ELR (cell line): Measurements from ENCODE around the gene RNF224.

Experiments
- DNase-seq: peaks from one replicate; pipeline ENCODE4 v3.0.0-alpha.2; 2015; ENCODE audit warnings: low read depth

The RNF224 gene

GRCh38 chr9:137228506-137228967 lies 1.2 kb downstream of the RNF224 start:
- no peak for DNase-seq

- no peak for DNase-seq
Observed at GRCh38 chr9:137228968-137229896, 1.9 kb downstream of the RNF224 start.

DNA sequence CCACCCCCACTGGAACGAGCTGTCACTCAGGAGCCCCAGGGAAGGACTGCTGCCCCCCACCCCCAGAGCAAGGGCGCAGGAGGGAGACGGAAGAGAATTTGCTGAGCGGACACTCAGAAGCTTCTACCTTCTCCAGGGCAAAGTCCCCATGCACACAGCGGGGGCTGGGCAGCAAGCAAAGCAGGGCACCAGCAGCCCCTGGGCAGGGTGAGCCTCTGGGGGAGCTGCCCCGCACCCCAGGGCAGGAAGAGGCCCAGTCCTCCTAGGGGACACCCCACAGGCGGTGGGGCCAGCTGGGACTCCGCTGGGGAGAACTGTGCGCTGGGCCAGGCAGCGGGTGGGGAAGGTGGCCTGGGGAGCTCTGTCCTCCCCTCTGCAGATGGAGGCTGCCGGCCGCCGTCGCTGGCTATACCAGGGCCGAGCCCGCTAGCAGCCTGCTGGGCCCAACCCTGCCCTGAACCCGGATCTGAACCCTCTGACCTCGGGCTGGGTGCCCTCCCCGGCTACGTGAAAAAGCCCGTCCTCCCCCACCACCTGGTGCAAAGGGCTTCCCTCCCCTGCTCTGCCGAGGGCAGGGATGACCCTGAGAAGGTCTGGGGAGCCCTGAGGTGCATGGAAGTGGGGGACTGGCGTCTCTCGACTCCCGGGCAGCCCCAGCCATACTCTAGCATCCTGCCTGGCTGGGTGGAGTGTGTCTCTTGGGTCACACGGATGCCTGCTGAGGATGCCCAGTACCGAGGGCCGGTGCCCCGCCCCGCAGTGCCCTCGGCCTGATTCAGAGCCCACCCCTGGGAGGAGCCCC lies 2.8 kb downstream of the RNF224 start:
- no peak for DNase-seq

- no peak for DNase-seq
Observed at GRCh38 chr9:137230705-137231371, 3.5 kb downstream of the RNF224 start, which contains the start of gene SLC34A3. Gene SLC34A3, plus strand, starts transcription at chr9:137230901. Its CDS starts 802 bp downstream, at chr9:137231703.

DNA sequence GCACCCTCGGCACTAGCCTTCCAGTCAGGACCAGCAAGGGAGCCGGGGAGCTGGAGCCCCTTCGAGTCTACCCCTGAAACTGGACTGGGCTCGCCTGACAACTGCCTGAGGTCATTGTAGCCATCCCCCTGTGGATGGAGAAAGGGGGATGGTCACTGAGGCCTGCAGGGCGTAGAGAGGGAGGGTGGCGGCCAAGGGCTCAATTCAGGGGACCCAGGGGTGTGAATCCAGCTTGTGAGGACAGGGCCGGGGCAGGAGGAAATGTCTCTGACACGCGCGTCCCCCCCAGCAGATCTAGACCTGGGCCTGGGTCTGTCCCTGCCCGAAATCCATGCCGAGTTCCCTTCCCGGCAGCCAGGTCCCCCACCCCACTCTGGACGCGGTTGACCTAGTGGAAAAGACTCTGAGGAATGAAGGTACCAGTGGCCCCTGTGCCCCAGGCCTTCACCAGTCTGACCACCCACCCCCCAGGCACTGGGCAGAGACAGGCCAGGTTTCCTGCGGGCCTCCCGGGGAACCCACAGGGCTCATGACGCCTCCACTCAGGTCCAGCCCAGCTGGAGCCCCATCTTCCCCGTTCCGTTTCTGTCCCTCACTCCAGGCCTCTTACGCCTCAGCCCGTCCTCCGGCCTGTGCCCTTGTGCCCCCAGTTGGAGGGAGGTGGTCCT lies 4.2 kb downstream of the RNF224 start:
- no peak for DNase-seq

GRCh38 chr9:137232101-137232500 lies 4.8 kb downstream of the RNF224 start:
- DNase-seq, result no peak

DNA sequence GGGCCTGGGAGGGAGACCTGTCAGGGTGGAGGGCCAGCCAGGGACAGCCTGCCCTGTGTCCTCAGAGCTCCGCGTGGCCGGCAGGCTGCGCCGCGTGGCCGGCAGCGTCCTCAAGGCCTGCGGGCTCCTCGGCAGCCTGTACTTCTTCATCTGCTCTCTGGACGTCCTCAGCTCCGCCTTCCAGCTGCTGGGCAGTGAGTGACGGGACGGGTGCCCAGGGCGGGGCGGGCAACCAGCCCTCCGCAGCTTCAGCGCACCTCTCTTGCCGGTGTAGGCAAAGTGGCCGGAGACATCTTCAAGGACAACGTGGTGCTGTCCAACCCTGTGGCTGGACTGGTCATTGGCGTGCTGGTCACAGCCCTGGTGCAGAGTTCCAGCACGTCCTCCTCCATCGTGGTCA lies 5.2 kb downstream of the RNF224 start:
- DNase-seq, result no peak

DNA sequence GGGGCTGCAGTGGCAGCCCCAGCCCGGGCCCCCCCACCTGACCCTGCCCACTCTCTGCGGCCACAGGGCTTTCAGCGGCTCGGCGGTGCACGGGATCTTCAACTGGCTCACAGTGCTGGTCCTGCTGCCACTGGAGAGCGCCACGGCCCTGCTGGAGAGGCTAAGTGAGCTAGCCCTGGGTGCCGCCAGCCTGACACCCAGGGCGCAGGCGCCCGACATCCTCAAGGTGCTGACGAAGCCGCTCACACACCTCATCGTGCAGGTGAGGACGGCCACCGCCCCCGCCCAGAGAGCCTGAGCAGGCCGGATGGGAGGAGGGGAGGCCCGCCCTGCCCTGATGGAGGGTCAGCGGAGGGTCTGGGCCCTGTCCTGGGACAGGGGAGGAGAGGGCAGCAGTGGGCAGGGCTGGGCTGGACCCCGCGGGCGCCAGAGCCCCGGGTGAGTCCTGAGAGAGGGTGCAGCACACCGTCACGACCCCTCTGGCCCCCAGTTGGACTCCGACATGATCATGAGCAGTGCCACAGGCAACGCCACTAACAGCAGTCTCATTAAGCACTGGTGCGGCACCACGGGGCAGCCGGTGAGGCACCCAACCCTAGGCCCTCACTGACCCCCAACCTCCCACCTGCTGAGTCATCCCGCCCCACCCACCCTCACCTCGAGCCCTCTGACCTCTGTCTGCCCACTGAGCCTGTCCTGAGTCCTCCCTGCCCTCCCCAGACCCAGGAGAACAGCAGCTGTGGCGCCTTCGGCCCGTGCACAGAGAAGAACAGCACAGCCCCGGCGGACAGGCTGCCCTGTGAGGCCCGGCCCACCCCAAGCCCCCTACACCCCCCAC lies 6.1 kb downstream of the RNF224 start:
- DNase-seq, result no peak

DNA sequence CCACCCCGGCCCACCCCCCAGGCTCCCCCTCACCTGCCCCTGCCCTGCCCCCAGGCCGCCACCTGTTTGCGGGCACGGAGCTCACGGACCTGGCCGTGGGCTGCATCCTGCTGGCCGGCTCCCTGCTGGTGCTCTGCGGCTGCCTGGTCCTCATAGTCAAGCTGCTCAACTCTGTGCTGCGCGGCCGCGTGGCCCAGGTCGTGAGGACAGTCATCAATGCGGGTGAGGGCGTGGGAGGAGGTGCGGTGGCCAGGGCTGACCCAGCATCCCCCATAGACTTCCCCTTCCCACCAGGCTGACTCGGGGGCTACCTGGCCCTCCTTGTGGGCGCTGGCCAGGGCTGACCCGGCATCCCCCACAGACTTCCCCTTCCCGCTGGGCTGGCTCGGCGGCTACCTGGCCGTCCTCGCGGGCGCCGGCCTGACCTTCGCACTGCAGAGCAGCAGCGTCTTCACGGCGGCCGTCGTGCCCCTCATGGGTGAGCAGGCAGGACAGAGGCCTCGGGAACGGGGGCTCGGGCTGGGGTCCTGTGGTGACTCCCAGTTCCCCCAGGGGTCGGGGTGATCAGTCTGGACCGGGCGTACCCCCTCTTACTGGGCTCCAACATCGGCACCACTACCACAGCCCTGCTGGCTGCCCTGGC lies 6.9 kb downstream of the RNF224 start:
- no peak for DNase-seq

GRCh38 chr9:137234758-137235423 lies 7.6 kb downstream of the RNF224 start:
- DNase-seq, result no peak

DNA sequence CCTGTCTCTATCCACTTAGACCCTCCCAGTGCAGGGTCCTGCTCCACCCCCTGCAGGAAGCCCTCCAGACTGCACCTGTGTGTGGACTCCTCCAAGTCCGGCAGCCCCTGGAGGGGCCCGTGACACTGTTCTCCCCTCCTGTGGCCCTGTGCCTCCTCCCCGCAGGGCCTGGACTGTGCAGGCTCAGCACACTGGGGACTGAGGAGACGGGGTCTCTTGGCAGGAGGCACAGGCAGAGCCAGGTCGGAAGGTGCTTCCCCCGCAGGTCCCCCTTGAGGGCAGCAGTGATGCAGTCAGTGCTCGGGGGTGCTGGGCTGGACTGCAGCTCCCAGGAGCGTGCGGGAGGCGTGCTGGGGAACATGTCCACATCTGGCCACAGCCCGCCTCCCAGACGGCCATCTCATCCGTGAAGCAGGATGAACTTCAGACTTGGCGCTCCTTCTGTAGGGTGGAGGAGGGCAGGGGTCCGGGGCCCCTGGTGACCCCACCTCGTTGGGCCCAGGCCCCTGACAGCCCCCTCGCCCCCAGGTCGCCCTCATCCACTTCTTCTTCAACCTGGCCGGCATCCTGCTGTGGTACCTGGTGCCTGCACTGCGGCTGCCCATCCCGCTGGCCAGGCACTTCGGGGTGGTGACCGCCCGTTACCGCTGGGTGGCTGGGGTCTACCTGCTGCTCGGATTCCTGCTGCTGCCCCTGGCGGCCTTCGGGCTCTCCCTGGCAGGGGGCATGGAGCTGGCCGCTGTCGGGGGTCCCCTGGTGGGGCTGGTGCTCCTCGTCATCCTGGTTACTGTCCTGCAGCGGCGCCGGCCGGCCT lies 8.3 kb downstream of the RNF224 start:
- no peak for DNase-seq

- DNase-seq, result peak; percentile 88
Observed at GRCh38 chr9:137236238-137236935, 9.1 kb downstream of the RNF224 start.

- DNase-seq, result no peak
Observed at GRCh38 chr9:137236936-137237421, 9.7 kb downstream of the RNF224 start.

- no peak for DNase-seq
Observed at GRCh38 chr9:137237759-137238726, 10.7 kb downstream of the RNF224 start.

DNA sequence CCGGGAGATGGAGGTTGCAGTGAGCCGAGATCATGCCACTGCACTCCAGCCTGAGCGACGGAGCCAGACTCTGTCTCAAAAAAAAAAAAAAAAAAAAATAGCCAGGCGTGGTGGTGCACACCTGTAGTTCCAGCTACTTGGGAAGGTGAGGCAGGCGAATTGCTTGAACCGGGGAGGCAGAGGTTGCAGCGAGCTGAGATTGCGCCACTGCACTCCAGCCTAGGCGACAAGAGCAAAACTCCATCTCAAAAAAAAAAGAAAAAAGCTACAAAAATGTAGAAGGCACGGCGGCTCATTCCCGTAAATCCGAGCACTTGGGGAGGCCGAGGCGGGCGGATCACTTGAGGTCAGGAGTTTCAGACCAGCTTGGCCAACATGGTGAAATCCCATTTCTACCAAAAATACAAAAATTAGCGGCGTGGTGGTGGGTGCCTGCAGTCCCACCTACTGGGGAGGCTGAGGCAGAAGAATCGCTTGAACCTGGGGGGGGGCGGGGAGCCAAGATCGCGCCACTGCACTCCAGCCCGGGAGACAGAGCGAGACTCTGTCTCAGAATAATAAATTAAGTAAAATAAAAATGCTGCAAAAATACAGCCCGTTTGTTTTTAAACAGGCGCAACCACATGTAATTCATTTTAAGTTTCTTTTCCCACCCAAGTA lies 12.4 kb downstream of the RNF224 start:
- peak; percentile 27 for DNase-seq

GRCh38 chr9:137240318-137240840 lies 13.1 kb downstream of the RNF224 start:
- peak; percentile 76 for DNase-seq
